Measurements from ENCODE around the gene VPS13D.
A peak's percentile ranks its signal among the peaks of the same experiment; 100 is the strongest.

Gene VPS13D

GRCh38 chr1:12426030-12426429, 196.2 kb downstream of the VPS13D start:
- no peak for DNase-seq (ENCODE audit: low read depth)

GRCh38 chr1:12428334-12428733, 198.5 kb downstream of the VPS13D start:
- DNase-seq (ENCODE audit: low read depth), result no peak

- no peak for DNase-seq (ENCODE audit: low read depth)
Observed at GRCh38 chr1:12430525-12430924, 200.7 kb downstream of the VPS13D start.

GRCh38 chr1:12432897-12433296, 203.1 kb downstream of the VPS13D start:
- no peak for DNase-seq (ENCODE audit: low read depth)

- DNase-seq (ENCODE audit: low read depth), result no peak
Observed at GRCh38 chr1:12433323-12434053, 203.7 kb downstream of the VPS13D start.

GRCh38 chr1:12434174-12434573, 204.3 kb downstream of the VPS13D start:
- DNase-seq (ENCODE audit: low read depth), result no peak

- no peak for DNase-seq (ENCODE audit: low read depth)
Observed at GRCh38 chr1:12434686-12435085, 204.9 kb downstream of the VPS13D start.

GRCh38 chr1:12435639-12436344, 206.0 kb downstream of the VPS13D start:
- no peak for DNase-seq (ENCODE audit: low read depth)

GRCh38 chr1:12436345-12436658, 206.5 kb downstream of the VPS13D start:
- DNase-seq (ENCODE audit: low read depth), result no peak

- DNase-seq (ENCODE audit: low read depth), result no peak
Observed at GRCh38 chr1:12436817-12437599, 207.2 kb downstream of the VPS13D start.

GRCh38 chr1:12437629-12438028, 207.8 kb downstream of the VPS13D start:
- DNase-seq (ENCODE audit: low read depth), result no peak

- DNase-seq (ENCODE audit: low read depth), result no peak
Observed at GRCh38 chr1:12438349-12438924, 208.6 kb downstream of the VPS13D start.

GRCh38 chr1:12439073-12439472, 209.2 kb downstream of the VPS13D start:
- no peak for DNase-seq (ENCODE audit: low read depth)

- DNase-seq (ENCODE audit: low read depth), result no peak
Observed at GRCh38 chr1:12441414-12442105, 211.7 kb downstream of the VPS13D start.

- no peak for DNase-seq (ENCODE audit: low read depth)
Observed at GRCh38 chr1:12442217-12442616, 212.4 kb downstream of the VPS13D start.

- DNase-seq (ENCODE audit: low read depth), result no peak
Observed at GRCh38 chr1:12443151-12443550, 213.3 kb downstream of the VPS13D start.

- no peak for DNase-seq (ENCODE audit: low read depth)
Observed at GRCh38 chr1:12444329-12444841, 214.6 kb downstream of the VPS13D start.

GRCh38 chr1:12445257-12445656, 215.4 kb downstream of the VPS13D start:
- DNase-seq (ENCODE audit: low read depth), result no peak

GRCh38 chr1:12446593-12446992, 216.8 kb downstream of the VPS13D start:
- no peak for DNase-seq (ENCODE audit: low read depth)

- DNase-seq (ENCODE audit: low read depth), result peak; percentile 77
Observed at GRCh38 chr1:12447307-12447706, 217.5 kb downstream of the VPS13D start.

- peak; percentile 72 for DNase-seq (ENCODE audit: low read depth)
Observed at GRCh38 chr1:12447849-12448312, 218.1 kb downstream of the VPS13D start.

- no peak for DNase-seq (ENCODE audit: low read depth)
Observed at GRCh38 chr1:12448746-12449177, 218.9 kb downstream of the VPS13D start.
